HepG2 (cell line): ENCODE measurements around the gene DZANK1. TPM values are rescaled to one million over a fixed set of nuclear protein-coding genes. Genes with fewer than 3 reads are reported as not detected.

ENCODE experiments used
- GZF1 ChIP-seq: sonication (generic); formaldehyde crosslinking; IDR thresholded peaks from 2 replicates; pipeline ENCODE4 v1.5.1; 2020; ENCODE audit warnings: mild to moderate bottlenecking, missing genetic modification reagents
- KDM5B ChIP-seq: sonication (generic); formaldehyde crosslinking; IDR thresholded peaks from 2 replicates; pipeline ENCODE4 v1.4.0; 2020; ENCODE audit warnings: missing genetic modification reagents, mild to moderate bottlenecking, borderline replicate concordance
- ZC3H13 ChIP-seq: sonication (generic); formaldehyde crosslinking; IDR thresholded peaks from 2 replicates; pipeline ENCODE4 v1.8.1; 2023; ENCODE audit warnings: mild to moderate bottlenecking, missing genetic modification reagents, moderate library complexity
- ZFP37 ChIP-seq: sonication (generic); formaldehyde crosslinking; IDR thresholded peaks from 2 replicates; pipeline ENCODE4 v1.4.0; 2020; ENCODE audit warnings: missing genetic modification reagents, borderline replicate concordance
- ZFP41 ChIP-seq: sonication (generic); formaldehyde crosslinking; IDR thresholded peaks from 2 replicates; pipeline ENCODE4 v1.4.0; 2020; ENCODE audit warnings: mild to moderate bottlenecking, missing genetic modification reagents, borderline replicate concordance
- ZNF44 ChIP-seq: sonication (generic); formaldehyde crosslinking; IDR thresholded peaks from 2 replicates; pipeline ENCODE4 v1.5.1; 2020; ENCODE audit warnings: mild to moderate bottlenecking, missing genetic modification reagents
- ZNF572 ChIP-seq: sonication (generic); formaldehyde crosslinking; IDR thresholded peaks from 2 replicates; pipeline ENCODE4 v1.5.1; 2020; ENCODE audit warnings: mild to moderate bottlenecking, missing genetic modification reagents
- ZNF674 ChIP-seq: sonication (generic); formaldehyde crosslinking; IDR thresholded peaks from 2 replicates; pipeline ENCODE4 v1.5.0; 2020; ENCODE audit warnings: low read depth, mild to moderate bottlenecking, missing genetic modification reagents
- ZZZ3 ChIP-seq: sonication (generic); formaldehyde crosslinking; IDR thresholded peaks from 2 replicates; pipeline ENCODE4 v1.4.0; 2020; ENCODE audit warnings: missing genetic modification reagents, mild to moderate bottlenecking, borderline replicate concordance
- polyA plus RNA-seq, 8 experiments: library from polyadenylated mRNA; depleted of rRNA in 3 of 8; stranded (reverse) in 7 of 8; unstranded in 1 of 8; fragments of >200 nt; fragmentation: Illumina TruSeq in 4 of 8; extraction: Trizol in 4 of 8; gene quantifications; 2 replicates each; pipeline versions ENCODE4 v1.2.1 to v1.2.3, GENCODE V29; 2011 to 2016; ENCODE audit warnings: low read depth in 4 of 8, missing spikeins in 1 of 8, mixed read lengths in 1 of 8; ENCODE audit not compliant: insufficient read depth in 1 of 8
- total RNA-seq, 5 experiments: library from RNA; depleted of rRNA; stranded (reverse); fragments of >200 nt; fragmentation: Illumina TruSeq; extraction: Trizol; gene quantifications; 2 replicates each; pipeline ENCODE4 v1.2.3, GENCODE V29; 2016; ENCODE audit warnings: low read depth in 1 of 5
- TF ChIP-seq, protein P1 (sequence below): sonication (generic); formaldehyde crosslinking; IDR thresholded peaks from 2 replicates; pipeline ENCODE4 v1.4.0; 2020; ENCODE audit warnings: missing genetic modification reagents
- TF ChIP-seq, protein P2 (sequence below): sonication (generic); formaldehyde crosslinking; IDR thresholded peaks from 2 replicates; pipeline ENCODE4 v1.4.0; 2020; ENCODE audit warnings: missing genetic modification reagents
- TF ChIP-seq, protein P3 (sequence below): sonication (generic); formaldehyde crosslinking; IDR thresholded peaks from 2 replicates; pipeline ENCODE4 v1.5.1; 2020; ENCODE audit warnings: missing genetic modification reagents, mild to moderate bottlenecking, borderline replicate concordance

The DZANK1 gene
- total and polyA plus RNA-seq, 2 of the 13 experiments (the other 11 are each of a cell fraction or from before 2014, with no cell fraction given), result 1.6 to 3.2 TPM

DNA sequence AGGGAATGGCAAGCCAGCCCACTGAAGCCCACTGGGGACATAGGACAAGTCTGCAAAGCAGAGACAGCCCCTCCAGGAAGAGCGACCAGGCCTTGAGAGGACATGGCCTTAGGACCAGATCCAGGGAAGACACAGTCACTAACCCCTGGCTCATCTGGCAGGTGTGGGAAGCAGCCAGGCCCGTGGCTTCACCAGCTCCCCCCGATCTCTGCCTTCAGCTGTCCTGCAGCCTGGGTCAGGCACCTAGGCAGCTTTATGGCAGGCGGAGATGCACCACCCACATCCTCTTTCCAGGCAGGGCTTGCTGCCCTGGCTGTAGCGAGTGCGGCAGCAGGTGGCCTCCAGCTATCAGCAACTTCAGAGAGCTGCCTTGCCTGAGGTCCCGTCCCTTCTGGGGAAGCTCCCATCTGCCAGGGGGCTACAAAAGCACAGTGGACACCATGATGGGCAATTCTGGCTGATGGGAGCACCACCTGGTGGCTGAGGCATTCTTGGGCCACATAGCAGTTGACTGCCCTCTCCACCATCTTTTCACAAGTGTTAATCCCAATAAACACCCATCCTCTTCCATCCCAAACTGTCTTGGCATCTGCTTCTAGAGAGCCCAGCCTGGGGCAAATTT, 85.8 kb downstream of the DZANK1 start (continued):
- TF ChIP-seq, protein P1, sequence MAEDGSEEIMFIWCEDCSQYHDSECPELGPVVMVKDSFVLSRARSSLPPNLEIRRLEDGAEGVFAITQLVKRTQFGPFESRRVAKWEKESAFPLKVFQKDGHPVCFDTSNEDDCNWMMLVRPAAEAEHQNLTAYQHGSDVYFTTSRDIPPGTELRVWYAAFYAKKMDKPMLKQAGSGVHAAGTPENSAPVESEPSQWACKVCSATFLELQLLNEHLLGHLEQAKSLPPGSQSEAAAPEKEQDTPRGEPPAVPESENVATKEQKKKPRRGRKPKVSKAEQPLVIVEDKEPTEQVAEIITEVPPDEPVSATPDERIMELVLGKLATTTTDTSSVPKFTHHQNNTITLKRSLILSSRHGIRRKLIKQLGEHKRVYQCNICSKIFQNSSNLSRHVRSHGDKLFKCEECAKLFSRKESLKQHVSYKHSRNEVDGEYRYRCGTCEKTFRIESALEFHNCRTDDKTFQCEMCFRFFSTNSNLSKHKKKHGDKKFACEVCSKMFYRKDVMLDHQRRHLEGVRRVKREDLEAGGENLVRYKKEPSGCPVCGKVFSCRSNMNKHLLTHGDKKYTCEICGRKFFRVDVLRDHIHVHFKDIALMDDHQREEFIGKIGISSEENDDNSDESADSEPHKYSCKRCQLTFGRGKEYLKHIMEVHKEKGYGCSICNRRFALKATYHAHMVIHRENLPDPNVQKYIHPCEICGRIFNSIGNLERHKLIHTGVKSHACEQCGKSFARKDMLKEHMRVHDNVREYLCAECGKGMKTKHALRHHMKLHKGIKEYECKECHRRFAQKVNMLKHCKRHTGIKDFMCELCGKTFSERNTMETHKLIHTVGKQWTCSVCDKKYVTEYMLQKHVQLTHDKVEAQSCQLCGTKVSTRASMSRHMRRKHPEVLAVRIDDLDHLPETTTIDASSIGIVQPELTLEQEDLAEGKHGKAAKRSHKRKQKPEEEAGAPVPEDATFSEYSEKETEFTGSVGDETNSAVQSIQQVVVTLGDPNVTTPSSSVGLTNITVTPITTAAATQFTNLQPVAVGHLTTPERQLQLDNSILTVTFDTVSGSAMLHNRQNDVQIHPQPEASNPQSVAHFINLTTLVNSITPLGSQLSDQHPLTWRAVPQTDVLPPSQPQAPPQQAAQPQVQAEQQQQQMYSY (CRISPR knock-in tag), result no peak
- TF ChIP-seq ZNF44 (no peak), ZC3H13 (CRISPR knock-in tag) (no peak), ZNF674 (CRISPR knock-in tag) (no peak), ZNF572 (CRISPR knock-in tag) (0 out of 2 replicates have a peak, but pooled peaks have one; percentile 65), ZFP41 (CRISPR knock-in tag) (no peak), ZZZ3 (CRISPR knock-in tag) (no peak), ZFP37 (CRISPR knock-in tag) (no peak), GZF1 (CRISPR knock-in tag) (no peak), KDM5B (CRISPR knock-in tag) (0 out of 2 replicates have a peak, but pooled peaks have one; percentile 53)
- TF ChIP-seq, protein P2, sequence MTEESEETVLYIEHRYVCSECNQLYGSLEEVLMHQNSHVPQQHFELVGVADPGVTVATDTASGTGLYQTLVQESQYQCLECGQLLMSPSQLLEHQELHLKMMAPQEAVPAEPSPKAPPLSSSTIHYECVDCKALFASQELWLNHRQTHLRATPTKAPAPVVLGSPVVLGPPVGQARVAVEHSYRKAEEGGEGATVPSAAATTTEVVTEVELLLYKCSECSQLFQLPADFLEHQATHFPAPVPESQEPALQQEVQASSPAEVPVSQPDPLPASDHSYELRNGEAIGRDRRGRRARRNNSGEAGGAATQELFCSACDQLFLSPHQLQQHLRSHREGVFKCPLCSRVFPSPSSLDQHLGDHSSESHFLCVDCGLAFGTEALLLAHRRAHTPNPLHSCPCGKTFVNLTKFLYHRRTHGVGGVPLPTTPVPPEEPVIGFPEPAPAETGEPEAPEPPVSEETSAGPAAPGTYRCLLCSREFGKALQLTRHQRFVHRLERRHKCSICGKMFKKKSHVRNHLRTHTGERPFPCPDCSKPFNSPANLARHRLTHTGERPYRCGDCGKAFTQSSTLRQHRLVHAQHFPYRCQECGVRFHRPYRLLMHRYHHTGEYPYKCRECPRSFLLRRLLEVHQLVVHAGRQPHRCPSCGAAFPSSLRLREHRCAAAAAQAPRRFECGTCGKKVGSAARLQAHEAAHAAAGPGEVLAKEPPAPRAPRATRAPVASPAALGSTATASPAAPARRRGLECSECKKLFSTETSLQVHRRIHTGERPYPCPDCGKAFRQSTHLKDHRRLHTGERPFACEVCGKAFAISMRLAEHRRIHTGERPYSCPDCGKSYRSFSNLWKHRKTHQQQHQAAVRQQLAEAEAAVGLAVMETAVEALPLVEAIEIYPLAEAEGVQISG, result 0 out of 2 replicates have a peak, but pooled peaks have one; percentile 29
- TF ChIP-seq, protein P3, sequence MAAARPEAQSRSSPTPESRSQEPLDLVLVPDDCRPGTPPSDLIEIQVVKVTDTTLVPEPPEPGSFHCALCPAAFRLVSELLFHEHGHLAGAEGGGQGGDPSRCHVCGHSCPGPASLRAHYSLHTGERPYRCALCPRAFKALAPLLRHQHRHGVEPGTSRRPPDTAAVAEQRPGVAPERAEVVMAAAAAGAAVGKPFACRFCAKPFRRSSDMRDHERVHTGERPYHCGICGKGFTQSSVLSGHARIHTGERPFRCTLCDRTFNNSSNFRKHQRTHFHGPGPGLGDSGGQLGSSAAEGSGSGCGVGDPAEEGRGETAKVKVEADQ (CRISPR knock-in tag), result no peak
